ENCODE data around the gene CYP2B6.
"Not testable (repeated sequence)": the region's sequence is repeated elsewhere in the genome, so short reads cannot be mapped to it uniquely, and the experiment has no call there.

CYP2B6 gene

DNA sequence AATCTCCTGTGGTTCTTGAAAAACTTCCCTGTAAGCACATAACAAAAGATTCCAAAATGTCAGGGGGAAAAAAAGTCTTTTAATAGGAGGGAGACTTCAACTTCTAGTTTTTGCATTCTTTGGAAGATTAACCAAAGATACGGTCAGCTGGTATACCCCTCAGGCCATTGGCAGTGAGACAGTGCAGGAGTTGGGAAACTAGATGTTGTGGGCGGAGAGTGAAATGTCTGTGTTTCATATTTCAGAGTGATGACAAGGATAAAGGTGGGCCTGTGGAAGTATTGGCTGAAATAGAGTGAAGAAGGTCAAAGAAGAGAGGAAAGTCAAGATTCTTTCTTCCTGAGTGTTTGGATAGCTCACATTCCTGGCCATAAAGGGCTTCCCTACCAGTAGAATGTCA is 40.8 kb downstream of the CYP2B6 start:
- DNase-seq (ENCODE audit: low read depth in 2 of 2) = no peak

DNA sequence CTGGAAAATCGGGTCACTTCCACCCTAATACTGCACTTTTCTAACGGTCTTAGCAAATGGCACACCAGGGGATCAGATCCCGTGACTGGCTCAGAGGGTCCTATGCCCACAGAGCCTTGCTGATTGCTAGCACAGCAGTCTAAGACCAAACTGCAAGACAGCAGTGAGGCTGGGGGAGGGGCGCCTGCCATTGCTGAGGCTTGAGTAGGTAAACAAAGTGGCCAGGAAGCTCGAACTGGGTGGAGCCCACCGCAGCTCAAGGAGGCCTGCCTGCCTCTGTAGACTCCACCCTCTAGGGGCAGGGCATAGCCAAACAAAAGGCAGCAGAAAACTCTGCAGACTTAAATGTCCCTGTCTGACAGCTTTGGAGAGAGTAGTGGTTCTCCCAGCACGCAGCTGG is 42.2 kb downstream of the CYP2B6 start:
- DNase-seq (ENCODE audit: low read depth in 2 of 2) = not testable (repeated sequence)

GRCh38 chr19:41039806-41040205 is 48.7 kb downstream of the CYP2B6 start:
- DNase-seq (ENCODE audit: low read depth in 2 of 2) = no peak

DNA sequence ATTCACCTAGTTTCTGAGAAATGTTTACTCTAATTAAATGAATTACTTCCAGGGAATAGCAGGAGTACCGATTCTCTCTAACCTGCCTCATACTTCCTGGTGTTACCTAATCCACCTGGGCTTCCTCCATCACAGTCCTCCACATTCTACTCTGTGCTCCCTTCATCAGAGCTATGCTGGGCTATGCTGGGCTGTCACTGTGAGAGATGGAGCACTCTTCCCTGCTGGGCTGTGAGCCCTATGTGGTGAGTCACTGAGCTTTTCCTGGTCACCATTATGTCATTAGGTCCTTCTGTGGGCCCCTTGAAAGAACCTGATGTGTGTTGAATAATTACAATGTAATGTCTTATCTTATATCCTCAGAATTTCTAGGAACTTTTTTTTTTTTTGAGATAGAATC is 54.0 kb downstream of the CYP2B6 start:
- not testable (repeated sequence) for DNase-seq (ENCODE audit: low read depth in 2 of 2)

DNA sequence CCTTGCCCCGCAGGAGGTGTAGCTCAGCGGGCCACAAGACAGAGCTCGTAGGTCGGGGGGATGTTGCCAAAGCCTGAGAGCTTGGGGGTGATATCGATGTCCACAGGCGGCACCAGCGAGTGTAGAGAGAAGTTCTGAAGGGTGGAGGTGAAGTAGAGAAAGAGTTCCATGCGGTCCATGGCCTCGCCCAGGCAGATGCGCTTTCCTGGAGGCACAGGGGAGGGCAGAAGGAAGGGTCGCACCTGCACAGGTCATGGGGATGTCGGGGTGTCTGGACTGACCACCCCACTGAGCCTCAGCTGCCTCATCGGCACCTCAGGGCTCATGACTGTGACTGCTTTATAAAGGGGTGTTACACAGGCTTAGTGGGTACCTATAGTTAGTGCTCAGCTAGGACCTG is 59.3 kb downstream of the CYP2B6 start:
- no peak for DNase-seq (ENCODE audit: low read depth in 2 of 2)

- not testable (repeated sequence) for DNase-seq (ENCODE audit: low read depth in 2 of 2)
Measured at GRCh38 chr19:41052162-41052561, 61.1 kb downstream of the CYP2B6 start.

- not testable (repeated sequence) for DNase-seq (ENCODE audit: low read depth in 2 of 2)
Measured at GRCh38 chr19:41053331-41053730, 62.2 kb downstream of the CYP2B6 start.

- no peak for DNase-seq (ENCODE audit: low read depth in 2 of 2)
Measured at GRCh38 chr19:41064974-41065569, 74.0 kb downstream of the CYP2B6 start.
